ENCODE measurements around the gene STAB2.

Gene STAB2

GRCh38 chr12:103780992-103781391 is 193.9 kb downstream of the STAB2 start:
- DNase-seq (ENCODE audit: low read depth, low spot score), result no peak

DNA sequence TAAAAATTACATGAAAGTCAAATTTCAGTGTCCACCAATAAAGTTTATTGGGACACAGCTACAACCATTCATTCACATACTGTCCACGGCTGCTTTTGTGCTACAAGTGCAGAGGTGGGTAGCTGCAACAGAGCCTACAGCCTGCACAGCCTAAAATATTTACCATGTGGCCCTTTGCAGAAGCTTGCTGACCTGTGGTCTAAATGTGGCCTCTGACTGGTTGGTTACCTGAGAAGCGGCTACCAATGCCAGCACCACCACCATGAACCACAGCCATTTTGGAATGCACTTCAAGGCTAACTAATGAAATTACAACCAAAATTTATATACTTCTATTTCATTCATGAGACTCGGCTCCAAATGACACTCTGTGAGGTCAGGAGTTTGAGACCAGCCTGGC is 195.3 kb downstream of the STAB2 start:
- no peak for DNase-seq (ENCODE audit: low read depth, low spot score)

DNA sequence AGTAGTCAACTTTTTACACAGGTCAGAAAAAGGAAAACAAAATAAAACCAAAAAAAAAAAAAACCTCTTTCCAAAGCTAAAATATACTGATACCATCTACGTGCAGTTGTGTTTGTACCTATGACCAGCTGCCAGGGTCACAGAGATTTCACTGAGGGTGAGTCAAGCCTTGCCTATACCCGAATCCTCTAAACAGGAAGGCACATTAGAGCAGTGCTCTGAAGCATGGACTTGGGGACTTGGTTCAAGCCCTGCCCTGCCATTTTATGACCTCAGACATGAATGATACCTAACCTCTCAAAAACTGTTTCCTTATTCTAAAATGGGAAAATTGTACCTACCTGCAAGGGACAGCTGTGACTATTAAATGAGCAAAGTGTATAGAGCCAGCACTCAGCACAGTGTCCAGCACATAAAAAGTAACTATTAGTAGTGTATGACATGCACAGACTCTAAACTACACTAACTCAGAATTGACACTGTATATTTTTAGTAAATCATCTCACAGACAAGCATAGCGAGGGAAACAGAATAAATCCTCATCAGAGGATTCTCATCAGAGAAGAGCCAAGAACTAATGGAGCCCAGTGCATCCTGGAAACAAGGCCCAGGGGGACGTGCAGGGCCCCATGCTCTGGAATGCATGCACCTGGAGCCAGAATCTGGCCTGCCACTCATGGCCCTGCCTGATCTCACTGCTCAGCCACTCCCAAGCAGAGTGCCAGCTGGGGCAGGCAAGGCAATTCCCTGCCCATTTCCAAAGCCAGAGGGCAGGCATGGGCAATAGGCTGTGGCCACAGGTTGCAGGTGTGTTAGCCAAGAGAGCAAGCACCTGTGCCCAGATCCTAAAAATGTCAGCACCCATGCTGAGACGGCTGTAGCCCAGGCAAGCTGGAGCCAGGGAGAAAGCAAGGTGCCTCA is 196.9 kb downstream of the STAB2 start:
- no peak for DNase-seq (ENCODE audit: low read depth, low spot score)

DNA sequence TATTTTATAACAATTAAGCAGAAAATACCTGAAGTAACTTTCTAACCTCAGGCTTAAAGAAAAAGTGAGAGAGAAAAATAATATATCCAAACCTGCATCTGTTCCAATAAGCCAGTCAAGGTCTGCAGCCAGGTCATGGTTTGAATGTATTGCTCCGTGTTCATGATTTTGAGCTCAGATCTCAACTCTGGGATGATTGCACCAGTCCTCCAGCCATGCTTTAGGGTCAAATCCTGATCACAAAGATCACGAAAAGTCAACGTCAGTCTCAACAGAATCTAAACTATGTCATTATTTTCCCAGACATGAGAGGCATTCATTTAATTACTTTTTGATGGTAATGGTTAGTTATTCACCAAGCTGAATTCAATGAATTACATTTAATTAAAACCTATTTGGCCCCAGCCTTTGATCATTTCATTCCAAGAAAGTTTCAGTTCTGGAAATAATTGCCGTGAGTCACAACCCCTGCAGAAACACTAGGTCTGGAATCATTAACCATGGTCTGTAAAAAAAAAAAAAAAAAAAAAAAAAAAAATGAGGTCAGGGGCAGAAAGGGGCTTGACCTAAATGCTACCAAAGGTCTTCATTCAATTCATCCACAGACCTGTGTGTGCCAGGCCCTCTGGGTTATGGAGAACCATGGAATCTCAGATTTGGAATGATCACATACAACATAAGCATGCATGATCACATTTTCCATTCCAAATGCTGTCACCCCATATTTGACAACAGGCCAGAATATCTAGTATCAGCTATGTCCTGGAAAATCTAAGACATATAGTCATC is 198.4 kb downstream of the STAB2 start:
- no peak for DNase-seq (ENCODE audit: low read depth, low spot score)

GRCh38 chr12:103786201-103786600 is 199.1 kb downstream of the STAB2 start:
- no peak for DNase-seq (ENCODE audit: low read depth, low spot score)

- DNase-seq (ENCODE audit: low read depth, low spot score), result no peak
These were observed 204.4 kb downstream of the STAB2 start for GRCh38 chr12:103791350-103791920.

DNA sequence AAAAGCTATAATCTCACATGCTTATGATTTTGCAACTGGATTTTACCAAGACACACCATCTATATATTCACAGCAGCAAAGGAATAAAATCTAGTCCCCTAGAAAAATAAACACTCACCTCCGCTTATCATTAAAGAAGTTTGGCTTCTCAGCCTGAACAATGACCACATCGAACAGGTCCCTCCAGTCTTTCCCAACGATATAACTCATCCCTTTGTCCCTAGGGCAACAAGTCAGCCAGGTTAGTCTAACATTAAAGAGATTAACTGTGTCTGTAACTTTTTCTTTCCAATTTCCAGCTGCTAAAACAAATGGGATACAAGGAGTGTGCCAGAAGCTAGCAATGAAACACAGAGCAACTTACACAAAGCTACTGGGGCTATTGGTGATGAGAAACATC is 206.0 kb downstream of the STAB2 start:
- DNase-seq (ENCODE audit: low read depth, low spot score), result no peak

GRCh38 chr12:103793512-103794045 is 206.5 kb downstream of the STAB2 start:
- no peak for DNase-seq (ENCODE audit: low read depth, low spot score)

DNA sequence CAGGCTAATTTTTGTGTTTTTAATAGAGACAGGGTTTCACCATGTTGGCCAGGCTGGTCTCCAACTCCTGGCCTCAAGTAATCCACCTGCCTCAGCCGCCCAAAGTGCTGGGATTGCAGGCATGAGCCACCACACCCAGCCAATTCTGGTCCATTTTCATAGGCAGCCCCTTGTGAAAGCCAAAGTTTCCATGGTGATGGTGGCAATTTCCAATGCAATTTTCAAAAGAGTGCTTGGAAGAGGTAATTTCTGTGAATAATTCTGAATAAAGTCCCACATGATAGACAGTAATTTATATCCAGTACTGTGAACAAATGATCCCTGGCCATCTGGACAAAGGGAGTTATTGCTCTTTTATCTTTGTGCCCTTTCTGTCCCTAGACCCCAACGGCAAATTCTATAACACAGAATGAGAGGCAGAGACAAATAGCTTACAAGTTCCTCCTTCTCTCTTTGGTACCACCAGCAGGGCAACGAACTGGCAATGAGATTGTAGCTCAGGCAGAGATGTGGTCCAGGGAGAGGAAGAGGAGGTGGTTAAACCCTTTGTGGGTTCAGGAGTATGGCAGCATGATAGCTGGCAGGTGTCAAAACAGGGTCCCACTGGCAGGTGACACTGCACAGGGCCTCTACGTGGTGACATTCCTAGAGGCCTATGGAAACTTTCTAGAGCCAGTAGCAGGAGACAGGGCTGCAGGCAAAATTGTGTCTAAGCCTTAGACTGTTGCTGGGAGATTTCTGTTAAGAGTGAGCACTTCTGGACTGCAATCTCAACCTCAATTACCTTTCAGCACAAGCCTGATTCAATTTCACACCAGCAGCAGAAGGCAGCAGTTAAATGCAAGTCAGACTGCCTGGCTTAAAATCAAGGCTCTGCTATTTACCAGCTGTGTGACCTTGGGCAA is 207.5 kb downstream of the STAB2 start:
- no peak for DNase-seq (ENCODE audit: low read depth, low spot score)

- DNase-seq (ENCODE audit: low read depth, low spot score), result no peak
These were observed 211.5 kb downstream of the STAB2 start for GRCh38 chr12:103798586-103798985.

DNA sequence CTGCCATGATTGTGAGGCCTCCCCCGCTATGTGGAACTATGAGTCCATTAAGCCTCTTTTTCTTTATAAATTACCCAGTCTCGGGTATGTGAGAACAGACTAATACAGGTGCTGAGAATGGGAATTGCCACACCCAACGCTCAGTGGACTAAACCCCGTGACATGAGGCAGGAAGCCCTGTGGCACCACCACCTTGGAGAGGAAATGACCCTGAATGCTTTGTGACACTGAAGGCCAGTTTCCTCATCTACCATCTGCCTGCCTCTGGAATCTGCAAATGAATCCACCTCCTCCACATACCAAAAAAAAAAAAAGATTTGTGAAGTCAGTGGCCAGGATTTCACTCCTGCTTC is 212.4 kb downstream of the STAB2 start:
- DNase-seq (ENCODE audit: low read depth, low spot score), result no peak

- DNase-seq (ENCODE audit: low read depth, low spot score), result peak; percentile 63
These were observed 213.0 kb downstream of the STAB2 start for GRCh38 chr12:103799857-103800771.

- no peak for DNase-seq (ENCODE audit: low read depth, low spot score)
These were observed 214.9 kb downstream of the STAB2 start for GRCh38 chr12:103801709-103802585.

DNA sequence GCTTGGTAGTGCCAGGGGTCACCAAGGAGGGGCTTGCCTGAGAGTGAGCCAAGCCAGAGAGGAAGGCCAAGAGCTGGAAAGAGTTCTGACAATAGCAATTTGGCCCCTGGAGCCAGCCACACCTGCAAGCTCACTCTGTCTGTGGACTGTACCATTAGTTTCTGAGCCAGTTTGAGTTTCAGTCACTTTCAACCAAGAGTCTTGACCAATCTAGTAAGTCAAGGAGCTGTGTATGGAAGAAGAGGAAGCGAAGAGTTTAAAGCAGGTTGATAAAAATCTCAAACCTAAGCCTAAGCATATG is 215.5 kb downstream of the STAB2 start:
- DNase-seq (ENCODE audit: low read depth, low spot score), result no peak

GRCh38 chr12:103803847-103804246 is 216.8 kb downstream of the STAB2 start:
- no peak for DNase-seq (ENCODE audit: low read depth, low spot score)

GRCh38 chr12:103805655-103806360 is 218.7 kb downstream of the STAB2 start:
- DNase-seq (ENCODE audit: low read depth, low spot score), result no peak

DNA sequence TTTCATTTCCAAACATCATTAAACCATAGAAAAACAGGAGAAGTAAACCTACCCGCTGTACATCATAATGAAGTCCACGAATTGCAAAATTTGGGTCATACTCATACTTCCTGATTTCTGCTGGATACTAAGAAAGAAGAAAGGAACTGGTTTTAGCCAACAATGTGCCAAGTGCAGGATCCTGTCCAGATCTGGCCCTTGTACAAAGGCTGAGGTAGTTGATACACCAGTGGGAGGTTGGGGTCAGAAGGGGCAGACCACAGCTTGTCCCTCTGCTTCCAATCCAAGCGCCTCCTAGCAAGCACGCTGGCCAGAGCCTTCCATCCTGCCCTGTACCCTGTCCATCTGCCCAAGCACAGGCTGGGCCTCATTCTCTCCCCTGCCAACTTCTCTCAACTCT is 219.7 kb downstream of the STAB2 start:
- DNase-seq (ENCODE audit: low read depth, low spot score), result no peak

DNA sequence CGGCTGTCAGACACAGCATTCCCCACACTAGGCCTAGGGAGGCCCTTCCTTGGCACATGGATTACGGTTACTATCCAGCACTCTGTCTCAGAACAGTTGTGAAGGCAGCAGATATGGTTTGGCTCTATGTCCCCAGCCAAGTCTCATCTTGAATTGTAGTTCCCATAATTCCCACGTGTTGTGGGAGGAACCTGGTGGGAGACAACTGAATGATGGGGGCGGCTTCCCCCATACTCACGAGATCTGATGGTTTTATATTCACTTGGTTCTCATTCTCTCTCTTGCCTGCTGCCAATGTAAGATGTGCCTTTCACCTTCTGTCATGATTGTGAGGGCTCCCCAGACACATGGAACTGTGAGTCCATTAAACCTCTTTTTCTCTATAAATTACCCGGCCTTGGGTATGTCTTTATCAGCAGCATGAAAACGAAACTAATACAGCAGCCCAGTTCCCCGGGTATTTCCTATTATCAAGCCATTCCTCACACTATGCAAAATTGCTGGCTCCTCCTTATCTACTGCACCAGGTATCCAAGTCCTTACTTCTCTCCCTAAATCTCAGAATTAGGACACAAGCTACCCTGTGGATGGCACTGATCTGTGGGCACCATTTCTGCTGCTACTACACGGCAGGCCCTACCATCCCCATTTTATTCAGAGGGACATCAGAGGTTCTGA is 220.6 kb downstream of the STAB2 start:
- no peak for DNase-seq (ENCODE audit: low read depth, low spot score)

Measured in smooth muscle cell of the brain vasculature (primary cell).